NCI-H2227 treated with DMSO at 0.1 percent for 48 hours (cell line): ENCODE measurements around the gene KCTD12.

ENCODE experiments used
- DNase-seq: peaks from one replicate; lab custom pipeline; 2025; lab: John Stamatoyannopoulos, UW

Gene KCTD12

DNA sequence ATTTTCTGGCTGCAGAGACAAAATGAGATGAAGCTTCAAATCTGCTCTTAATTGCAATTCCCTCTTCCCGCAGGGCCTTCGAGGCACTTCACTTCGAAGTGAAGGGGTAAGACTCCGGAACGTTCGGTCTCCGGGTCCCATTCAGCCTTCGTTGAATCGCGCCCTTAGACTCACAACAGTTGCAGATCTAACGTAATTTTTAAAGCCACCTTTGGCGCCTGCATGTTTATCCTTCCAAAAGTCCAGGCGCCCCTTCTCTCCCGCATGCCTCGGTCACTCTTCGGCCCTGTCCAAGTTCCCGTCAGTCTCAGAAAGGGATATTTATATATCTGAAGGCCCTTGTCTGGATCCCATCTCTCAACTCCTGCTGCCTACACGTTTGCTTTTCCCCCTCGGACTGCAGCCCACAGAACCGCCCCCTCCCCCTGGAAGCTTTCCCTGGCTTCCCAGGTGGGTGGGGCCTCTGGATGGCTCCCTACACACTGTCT lies 915 bp upstream of the KCTD12 start:
- no peak for DNase-seq

DNA sequence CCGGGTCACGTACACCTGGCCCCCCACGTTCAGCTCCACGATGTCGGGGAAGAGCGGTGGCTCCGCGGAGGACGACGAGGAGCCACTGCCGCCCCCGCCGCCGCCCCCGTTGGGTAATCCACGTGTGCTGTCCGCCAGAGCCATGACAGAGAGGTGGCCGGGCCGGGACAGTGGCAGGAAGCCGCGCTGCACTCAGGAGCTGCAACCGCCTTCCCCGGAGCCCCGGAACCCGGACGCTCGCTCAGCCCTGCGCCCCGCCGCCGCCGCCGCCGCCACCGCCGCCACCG lies 257 bp downstream of the KCTD12 start:
- DNase-seq, result no peak

DNA sequence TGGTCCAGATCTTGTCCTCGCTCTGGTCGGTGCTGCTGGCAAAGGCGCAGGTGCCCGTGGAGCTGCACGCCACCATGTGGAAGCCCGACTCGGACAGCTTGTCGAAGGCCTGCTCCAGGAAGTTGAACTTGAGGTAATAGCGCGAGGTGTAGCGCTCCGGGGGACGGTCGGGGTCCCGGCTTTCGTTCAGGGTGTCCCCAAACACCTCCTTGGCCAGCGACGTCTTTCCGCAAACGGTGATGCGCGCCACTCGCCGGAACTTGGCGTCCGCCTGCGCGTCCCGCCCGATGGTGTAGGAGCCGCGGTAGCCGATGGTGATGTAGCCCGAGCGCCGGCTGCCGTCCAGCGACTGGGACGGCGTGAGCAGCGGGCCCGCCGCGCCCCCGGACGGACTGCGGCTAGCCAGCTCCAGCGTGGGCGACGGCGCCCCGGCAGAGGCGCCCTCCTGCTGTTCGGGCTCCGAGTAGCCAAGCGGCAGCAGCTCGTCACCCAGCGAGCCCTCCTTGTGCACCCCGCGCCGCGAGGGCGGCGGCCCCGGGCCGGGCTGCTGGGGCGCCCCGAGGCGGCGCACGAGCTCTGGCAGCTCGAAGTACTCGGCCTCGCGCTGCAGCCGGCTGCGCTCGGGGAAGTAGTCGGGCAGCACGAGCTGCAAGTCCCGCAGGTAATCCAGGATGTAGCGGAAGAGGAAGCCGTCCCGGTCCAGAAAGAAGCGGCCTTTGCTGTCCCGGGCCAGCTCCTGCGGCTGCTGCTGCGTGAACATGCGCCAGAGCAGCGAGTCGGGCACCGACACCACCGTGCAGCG lies 801 bp downstream of the KCTD12 start:
- DNase-seq, result no peak

DNA sequence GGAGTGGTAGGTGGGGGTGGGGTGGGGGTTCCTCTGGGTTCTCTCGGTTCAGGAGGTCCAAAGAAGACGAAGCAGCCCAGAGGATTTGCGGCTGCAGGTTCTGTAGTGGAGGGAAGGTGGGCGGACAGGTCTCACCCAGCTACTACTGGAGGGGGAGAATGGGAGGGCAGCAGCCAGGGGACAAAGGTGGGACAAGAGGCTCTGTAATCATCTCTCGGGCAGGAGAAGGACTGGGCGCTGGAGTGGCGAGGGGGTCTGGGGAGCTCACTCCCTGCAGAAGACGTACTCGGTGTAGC lies 1.4 kb downstream of the KCTD12 start:
- no peak for DNase-seq

DNA sequence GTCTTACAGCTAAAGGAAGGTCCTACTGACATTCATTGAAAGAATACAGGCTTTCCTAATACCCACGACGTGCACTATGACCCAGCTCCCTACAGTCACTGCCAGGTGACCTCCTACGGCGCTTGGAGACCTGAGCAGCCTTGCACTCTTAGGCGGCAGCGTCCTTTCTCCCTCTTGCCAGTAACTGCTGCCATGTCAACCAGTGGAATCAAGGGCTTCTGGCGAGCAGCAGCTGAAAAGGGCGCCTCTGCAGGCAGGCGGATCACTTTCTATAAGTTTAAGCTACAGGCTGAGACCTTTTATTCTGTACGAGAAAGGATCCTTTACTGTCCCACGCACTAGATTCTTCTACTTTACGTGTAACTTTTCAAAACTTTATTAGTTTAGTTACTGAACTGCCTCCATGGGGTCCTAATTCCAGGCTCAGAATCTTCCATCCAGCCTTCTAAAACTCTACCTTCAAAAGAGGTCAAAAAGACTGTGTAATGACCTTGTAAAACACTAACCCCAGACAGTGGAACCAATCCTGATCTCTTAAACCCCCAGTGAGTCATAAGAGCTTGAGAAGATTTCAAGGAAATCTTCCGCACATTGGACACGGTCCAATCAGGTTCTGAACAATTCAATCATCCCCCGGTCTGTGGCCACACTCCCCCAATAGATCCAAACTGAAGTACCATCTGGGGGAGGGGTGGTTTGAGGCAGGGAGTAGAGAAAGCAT lies 1.9 kb downstream of the KCTD12 start:
- no peak for DNase-seq

DNA sequence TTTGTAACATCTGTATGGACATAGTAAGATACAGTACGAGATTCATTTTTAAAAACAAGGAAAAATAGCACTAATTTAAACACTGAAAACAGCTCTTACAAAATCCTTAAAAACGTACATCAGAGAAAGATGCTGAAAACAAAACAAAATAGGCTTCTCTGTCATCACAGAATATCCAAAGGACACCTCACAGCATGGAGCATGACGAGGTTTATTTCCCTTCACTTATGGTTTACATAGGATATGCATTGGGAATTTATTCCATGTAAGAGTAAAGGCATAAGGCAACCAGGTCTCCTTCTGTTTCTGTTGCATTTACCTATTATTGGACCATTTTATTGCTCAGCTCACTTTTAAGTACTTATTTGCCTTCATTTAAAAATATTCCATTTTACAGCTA lies 3.0 kb downstream of the KCTD12 start:
- no peak for DNase-seq

DNA sequence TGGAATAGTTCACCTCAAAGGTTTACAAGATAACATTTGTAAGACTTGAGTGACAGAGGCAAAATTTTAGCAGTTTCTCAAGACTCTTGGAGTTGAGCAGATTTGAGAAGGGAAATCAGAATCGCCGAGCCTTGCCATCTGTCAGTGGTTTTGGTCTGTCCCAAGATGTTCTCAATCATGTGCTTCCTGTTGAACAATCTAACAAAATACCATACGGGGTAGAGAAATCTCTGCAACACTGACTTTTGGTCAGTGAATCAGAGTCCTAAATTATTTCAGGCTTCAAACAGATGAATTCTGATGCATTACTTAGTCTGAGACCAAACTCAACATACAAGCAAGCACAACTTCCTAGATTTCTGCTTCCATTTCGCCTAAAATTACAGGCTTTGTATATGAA lies 3.8 kb downstream of the KCTD12 start:
- no peak for DNase-seq

DNA sequence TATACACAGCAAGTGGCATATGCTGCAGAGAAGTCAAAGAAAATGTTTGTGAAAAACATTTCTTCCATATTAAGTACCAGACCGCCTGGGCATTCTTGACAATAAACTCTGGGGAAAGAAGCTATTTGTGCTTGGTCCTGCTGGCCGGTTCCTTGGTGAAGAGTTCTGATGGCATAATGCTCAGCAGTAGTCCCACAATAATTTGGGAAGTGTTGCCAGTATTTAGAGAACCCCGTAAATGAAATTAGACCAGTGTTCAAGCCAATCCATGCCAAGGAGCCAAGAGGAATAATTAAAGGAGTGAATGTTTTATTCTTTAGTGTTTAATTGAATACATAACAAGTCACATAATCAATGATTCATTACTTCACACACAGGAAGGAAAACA lies 6.3 kb downstream of the KCTD12 start:
- no peak for DNase-seq

DNA sequence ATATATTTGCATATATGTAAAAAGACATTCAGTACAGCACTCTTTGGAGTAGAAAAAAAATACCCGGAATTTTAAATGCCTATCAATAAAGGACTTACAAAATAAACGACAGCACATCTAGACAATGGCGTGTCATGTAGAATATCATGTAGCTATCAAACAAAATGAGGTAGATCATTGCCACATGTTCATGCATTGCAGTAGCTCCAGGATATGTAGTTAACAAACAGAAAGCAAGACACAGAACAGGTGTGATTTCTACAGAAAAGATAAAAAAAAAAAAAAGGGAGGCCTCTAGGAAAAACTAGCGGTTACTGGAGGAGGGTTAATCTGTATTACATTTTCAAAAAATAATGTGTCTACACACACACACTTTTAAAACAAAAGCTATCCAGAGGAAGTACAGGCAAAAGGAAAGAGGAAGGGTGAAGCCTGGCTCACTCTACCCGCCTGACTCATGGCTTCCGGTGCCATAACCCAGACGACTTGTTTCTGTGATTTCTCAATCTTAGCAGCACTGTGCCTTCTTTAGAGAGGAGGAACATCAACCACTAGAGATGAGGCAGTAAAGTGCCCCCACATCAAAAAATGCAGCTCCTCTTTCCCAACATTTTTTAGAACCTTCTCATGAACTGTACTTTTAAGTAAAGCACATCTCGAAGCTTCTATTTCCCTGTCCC lies 6.9 kb downstream of the KCTD12 start:
- no peak for DNase-seq

DNA sequence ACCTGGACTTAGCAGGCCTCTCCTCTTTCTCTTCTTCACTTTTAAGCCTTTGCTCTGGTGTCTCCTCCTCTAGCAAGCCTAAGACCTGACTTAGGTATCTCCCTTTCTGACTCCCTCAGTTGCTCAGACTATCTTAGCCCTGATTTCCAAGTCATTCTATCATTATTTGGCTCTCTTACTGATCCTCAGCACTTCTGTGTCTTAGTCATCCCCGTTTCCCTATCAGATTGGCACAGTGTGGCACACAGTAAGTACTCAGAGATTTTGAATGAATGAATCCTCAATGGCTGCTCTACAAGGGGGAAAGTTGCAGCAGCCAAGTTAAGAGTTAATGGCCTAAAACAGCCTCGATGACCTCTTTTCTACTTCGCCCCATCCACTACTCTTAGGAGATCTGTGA lies 8.2 kb downstream of the KCTD12 start:
- DNase-seq, result no peak

DNA sequence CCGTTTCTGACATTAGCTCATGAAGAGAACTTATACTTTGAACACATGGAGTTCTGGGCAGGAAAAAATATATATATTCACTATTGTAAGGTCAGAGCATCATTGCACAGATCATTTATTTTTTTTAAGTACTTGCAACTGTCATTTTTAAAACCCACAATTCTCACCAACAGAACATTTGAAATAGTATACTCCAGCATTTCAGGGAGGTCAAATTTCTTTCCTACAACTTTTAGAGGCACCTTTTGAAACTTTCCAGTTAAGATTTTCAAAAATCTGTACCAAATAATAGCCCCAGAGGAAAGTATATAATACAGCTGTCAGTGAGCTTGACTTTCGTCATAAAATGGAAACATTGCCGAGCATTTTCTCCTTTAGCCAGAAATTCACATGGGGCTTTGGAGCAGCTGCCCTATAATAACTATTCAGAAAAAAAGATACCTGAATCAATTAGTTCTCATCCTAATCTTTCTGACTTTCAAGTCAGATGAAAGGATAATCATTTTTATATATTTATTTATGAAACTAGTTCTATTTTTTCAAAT lies 10.9 kb downstream of the KCTD12 start:
- DNase-seq, result no peak

DNA sequence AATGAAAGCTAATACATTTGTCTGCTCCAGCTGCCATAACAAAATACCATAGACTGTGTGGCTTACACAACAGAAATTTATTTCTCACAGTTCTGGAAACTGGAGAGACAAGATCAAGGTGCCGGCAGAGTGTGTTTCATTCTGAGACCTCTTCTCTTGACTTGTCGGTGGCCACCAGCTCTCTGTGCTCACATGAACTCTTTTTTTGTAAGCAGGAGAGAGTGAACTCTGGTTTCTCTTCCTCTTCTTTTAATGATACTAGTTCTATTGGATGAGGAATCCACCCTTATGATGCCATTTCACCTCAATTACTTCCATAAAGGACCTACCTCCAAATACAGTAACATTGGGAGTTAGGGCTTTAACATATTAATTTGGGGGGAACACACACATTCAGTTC lies 11.7 kb downstream of the KCTD12 start:
- no peak for DNase-seq

DNA sequence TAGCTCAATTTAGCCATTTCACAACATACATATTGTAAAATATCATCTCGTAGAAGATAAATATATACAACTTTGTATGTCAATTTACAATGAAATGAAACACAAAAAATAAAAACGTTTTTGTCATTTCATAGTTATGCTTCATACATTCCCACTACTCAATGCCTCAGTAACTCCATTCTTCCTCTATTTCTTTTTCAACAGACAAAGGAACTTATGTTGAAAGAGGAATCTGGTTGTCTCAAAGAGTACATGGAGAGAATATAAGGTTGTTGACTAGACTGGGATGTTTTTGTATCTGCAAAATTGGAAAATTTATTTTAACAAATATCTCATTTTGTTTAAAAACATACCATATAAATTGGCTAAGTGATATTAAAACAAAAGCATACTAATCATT lies 12.8 kb downstream of the KCTD12 start:
- DNase-seq, result no peak

DNA sequence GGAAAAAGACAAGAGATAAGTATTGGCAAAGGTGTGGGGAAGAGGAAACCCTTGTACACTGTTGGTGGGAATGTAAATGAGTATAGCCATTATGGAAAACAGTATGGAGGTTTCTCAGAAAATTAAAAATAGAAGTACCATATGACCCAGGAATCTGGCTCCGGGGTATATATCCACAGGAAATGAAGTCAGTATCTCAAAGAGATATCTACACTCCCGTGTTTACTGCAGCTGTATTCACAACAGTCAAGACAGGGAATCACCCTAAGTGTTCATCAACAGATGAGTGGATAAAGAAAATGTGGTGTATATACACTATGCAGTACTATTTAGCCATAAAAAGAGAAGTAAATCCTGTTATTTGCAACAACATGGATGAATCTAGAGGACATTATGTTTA lies 13.5 kb downstream of the KCTD12 start:
- no peak for DNase-seq

DNA sequence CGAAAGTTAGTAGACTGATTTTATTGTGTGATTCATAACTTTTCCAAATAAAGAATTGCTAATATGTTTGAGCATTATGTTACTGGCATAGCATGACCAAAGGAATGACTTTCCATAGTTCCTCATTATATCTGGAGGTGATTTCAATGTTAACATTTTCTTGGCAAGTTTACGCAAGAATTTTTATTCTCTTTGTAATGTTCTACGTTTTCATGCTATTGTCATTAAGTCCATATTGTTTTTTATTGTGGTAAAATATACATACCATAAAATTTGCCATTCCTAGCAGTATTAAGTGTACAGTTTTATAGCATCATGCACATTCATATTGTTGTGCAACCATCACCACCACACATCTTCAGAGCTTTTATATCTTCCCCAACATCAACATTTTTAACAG lies 14.8 kb downstream of the KCTD12 start:
- DNase-seq, result no peak

DNA sequence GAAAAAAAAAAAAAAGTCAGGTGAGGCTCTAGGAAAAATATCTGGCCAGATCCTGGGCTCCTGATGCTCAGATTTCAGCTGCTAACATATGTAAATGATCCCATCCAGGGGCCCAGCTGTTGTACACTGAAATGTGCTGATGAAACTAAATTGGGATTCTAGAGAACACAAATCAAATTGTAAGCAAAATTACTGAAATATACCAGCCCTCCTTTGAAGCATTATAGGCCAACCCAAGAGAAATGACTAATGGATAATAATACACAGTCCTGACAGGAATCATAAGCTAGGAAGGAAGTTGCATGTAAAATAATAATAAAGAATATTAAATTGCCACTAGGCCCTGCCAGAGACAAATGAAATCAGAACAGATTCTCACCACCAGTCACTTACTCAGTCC lies 17.8 kb downstream of the KCTD12 start:
- no peak for DNase-seq

DNA sequence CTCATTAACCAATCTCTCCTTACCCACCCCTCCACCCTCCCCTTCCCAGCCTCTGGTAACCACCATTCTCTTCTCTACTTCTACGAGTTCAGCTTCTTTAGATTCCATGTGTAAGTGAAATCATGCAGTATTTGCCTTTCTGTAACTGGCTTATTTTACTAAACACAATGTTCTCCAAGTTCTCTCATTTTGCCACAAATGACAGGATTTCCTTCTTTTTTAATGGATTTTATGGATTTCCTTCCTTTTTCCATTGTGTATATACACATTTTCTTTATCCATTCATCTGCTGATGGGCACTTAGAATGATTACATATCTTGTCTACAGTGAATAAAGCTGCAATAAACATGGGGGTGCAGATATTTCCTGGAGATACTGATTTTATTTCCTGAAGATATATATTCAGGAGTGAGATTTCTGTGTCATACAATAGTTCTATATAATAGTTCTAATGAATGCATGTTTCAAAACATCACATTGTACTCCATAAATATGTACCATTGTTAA lies 20.2 kb downstream of the KCTD12 start:
- DNase-seq, result no peak

DNA sequence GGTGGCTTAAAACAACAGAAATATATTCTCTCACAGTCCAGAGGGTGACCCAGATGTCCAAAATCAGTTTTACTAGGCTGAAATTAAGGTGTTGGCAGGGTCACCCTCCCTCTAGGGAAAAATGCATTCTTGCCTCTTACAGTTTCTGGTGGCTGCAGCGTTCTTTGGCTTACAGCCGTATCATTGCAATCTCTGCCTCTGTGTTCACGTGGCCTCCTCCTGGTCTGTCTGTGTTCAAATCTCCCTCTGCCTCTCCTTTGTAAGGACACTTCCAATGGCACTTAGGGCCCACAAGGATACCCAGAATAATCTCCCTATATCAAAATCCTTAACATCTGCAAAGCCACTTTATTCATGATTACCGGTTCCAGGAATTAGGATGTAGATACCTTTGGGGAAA lies 21.1 kb downstream of the KCTD12 start:
- DNase-seq, result no peak

DNA sequence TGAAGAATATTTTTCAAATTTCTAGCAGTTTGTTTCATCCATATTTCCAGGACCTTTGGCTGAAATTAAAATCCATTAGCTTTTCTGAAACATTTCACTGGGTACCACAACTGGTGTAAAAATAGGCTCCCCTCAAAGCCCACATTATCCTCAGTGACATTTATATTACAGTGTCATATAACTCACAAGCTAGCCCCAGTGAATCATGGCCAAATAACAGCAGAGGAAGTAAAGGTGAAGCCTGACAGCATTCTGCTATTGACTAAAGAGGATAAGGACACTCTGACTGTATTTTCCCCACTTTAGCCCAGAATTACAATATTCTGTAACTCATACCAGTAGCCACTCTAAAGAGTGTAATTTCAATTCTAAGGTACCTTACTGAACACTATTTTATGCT lies 21.9 kb downstream of the KCTD12 start:
- no peak for DNase-seq

DNA sequence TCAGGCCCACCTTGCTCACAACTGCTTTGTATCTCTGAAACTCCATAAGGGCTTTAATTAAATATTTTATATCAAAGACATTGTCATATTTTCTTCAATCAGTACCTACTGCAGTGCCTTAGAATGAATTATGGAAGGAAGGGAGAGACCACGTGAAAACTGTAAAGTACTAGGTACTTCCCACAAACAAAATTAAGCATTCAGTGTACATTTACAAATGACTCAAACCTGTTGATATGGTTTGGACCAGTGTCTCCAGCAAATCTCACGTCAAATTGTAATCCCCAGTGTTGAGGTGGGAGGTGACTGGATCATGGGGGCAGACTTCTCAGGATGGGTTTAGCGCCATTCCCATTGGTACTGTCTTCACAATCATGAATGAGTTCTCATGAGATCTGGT lies 23.2 kb downstream of the KCTD12 start:
- DNase-seq, result no peak

DNA sequence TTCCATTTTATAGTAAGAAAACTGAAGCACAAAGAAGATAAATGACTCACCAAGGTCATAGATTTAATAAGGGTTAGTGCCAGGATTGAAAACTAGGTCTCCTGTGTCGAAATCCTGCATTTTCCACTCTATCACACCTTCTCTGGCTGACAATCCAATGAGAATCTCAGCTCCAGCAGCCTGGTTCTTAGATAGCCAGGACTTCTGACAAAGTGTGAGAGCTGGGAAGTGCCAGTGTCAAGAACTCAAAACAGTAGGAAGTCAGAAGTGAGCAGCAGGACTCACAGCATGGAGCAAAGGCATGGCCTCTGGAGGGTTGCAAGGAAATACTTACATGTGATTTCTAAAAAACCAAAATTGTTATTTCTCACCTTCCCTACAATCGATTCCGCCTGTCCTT lies 24.3 kb downstream of the KCTD12 start:
- no peak for DNase-seq

DNA sequence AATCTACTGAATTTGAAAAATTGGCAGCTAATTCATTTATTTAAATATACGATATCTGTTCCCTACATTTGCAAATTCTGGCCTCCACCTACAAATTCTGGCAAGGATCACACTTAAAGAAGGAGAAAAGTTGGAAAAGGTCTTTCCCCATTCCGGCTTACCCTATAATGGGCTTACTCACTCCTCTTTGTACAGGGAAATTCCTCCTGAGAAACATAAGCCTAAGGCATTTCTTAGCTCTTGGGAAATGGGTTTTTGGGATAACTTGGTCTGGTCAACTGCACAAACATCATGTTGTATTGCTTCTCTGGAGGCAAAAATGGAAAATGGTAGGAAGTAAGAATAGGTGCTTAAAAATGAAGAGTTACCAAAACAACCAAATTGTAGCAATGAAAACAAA lies 25.5 kb downstream of the KCTD12 start:
- no peak for DNase-seq

DNA sequence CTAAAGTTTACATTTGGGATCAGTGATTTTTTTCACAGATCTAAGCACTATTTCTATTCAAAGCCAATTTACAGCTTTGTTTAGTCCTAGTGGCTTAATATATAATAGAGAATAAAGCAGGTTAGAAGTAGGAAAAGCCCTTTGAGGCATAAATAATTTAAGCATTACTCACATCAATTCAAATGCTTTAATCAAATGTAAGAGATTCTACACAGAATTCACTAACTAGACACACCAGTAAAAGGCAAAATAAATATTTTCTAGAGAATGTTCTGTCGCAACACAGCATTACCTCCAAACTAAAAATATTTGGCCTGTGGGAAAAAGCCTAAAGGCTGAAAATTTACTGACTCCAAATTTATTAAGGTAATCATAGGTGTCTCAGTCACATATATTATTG lies 31.3 kb downstream of the KCTD12 start:
- no peak for DNase-seq
